ENCODE data around the gene CXCL8. TPM values are rescaled to one million over a fixed set of nuclear protein-coding genes. Genes with fewer than 3 reads are reported as not detected.

The CXCL8 gene
- total RNA-seq, 4 donors from 2014 or later = 1.4 to 3.8 (median 2.7) TPM

DNA sequence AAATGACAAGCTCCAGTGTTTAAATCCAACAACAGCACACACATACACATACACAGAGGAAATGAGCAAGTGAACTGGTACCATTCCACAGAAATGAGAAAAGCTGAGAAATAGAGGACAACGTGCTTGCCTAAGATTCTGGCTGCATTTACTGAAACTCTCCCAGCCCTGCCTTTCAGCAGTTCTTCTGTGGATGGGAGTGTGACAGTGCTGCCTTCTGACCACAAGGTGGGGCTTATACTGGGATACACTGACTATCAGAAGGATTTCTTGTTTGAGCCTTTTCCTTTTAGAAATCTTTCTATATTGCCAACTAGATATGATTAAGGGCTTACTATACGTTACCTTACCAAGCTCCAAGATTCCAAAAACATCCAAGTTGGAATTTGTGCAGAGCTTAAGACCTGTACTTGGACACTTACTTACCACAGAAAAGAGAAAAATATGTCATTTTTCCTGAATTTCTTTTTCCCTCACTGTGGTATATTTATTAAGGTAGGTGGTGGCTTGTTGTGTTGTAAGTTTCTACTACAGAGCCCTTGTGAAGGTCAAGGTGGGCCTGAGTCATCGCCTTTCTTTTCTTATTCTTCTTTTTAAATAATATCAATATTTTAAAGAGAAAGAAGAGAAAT lies 10.7 kb upstream of the CXCL8 start:
- DNase-seq = peak; percentile 65 to 68
- Histone ChIP-seq H3K27me3 (no peaks in the 10 kb centered on the region), H3K4me3 (replicated peaks in 1 of 3) (no peak overlapping the region), H3K27ac (no peak overlapping the region), H3K4me1 (peaks cover 31% of the 10 kb centered on the region in 2 donors), H3K36me3 (no peaks in the 10 kb centered on the region), H3K9me3 (no peaks in the 10 kb centered on the region)
- intact Hi-C loops (cut with DNase I) = no loop called here
- TF ChIP-seq CTCF (IDR thresholded peaks at IDR 0.05) = peak; percentile 55 to 79 (median 69)
- TF ChIP-seq POLR2A (IDR thresholded peaks at IDR 0.05) = no peak
- 49% methylated on average over 3 of the region's 3 CpGs for WGBS, 2 donors

DNA sequence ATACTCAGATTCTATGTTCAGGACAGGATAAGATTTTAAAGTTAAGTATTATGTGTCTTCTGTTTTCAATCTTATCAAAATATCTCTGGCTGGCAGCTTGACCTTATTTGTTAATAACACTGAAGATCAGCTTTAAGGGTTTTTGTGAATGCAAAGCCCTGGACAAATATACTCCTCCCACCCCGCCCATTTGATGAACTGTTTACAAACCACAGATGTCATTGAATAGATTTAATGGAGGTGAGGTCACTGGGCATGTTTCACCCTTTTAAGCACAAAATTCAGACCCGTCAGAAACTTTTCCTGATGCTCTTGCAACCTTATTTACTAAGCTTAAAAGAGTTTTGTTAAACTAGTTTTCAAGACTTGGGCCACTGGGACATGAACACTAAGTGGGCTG lies 10.1 kb upstream of the CXCL8 start:
- intact Hi-C loops (cut with DNase I) = no loop called here
- H3K4me1 ChIP-seq = peaks cover 32 to 36% of the 10 kb centered on the region in 2 donors
- TF ChIP-seq CTCF (IDR thresholded peaks at IDR 0.05) = no peak
- H3K27ac ChIP-seq = no peak overlapping the region
- H3K36me3 ChIP-seq = no peaks in the 10 kb centered on the region
- H3K4me3 ChIP-seq (replicated peaks in 1 of 3) = no peak overlapping the region
- no peaks in the 10 kb centered on the region for H3K27me3 ChIP-seq
- WGBS, 2 donors = 85 to 93% methylated on average over 2 of the region's 2 CpGs
- no peak for DNase-seq
- no peaks in the 10 kb centered on the region for H3K9me3 ChIP-seq

GRCh38 chr4:73730867-73731266 lies 9.5 kb upstream of the CXCL8 start:
- Histone ChIP-seq H3K9me3 (no peaks in the 10 kb centered on the region), H3K36me3 (no peaks in the 10 kb centered on the region), H3K4me1 (peaks cover 26 to 31% of the 10 kb centered on the region in 2 donors), H3K27me3 (no peaks in the 10 kb centered on the region), H3K27ac (no peak overlapping the region), H3K4me3 (replicated peaks in 1 of 3) (no peak overlapping the region)
- 91 to 98% methylated on average over 3 of the region's 3 CpGs for WGBS, 2 donors
- TF ChIP-seq POLR2A (IDR thresholded peaks at IDR 0.05) = no peak
- no peak for TF ChIP-seq CTCF (IDR thresholded peaks at IDR 0.05)
- intact Hi-C loops (cut with DNase I) = no loop called here
- DNase-seq = no peak

GRCh38 chr4:73731968-73732610 lies 8.3 kb upstream of the CXCL8 start:
- intact Hi-C loops (cut with DNase I) = no loop called here
- no peak overlapping the region for H3K4me3 ChIP-seq (replicated peaks in 1 of 3)
- no peaks in the 10 kb centered on the region for H3K27me3 ChIP-seq
- WGBS, 2 donors = 76 to 82% methylated on average over 8 of the region's 8 CpGs
- DNase-seq = no peak
- H3K4me1 ChIP-seq = peaks cover 14 to 23% of the 10 kb centered on the region in 2 donors
- no peak overlapping the region for H3K27ac ChIP-seq
- H3K9me3 ChIP-seq = no peaks in the 10 kb centered on the region
- TF ChIP-seq POLR2A (IDR thresholded peaks at IDR 0.05) (no peak), CTCF (IDR thresholded peaks at IDR 0.05) (no peak)
- H3K36me3 ChIP-seq = no peaks in the 10 kb centered on the region

DNA sequence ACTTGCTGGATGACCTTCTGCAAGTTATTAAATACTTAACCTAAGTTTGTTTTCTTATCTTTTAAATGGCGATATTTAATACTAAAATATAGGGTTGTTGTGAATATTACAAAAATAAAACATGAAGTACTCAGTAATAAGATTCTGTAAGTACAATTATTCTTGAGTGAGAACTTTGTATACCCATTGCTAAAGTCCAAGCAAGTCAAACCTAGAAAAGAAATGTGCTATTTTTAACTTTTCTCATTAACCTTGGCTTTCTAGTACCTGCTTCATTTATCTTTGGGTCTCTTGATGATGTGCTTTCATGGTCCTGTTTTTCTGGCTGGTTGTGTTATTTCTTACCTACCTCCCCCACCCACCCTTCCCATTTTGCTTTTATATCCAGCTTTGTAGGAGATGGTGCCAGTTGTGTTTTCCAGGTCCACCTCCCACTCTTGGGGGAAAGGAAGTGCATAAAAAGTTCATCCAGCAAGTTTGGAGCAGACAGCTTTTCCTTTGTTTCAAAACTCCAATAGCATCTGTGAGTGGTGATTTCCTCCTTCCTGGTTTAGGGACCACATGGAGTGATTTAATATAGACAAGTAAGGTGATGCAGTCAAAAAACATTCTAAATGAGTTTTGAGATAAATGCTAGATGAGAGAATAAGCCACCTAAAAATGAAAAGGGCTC lies 7.5 kb upstream of the CXCL8 start:
- DNase-seq = no peak
- 85 to 88% methylated on average over 1 of the region's 1 CpG for WGBS, 2 donors
- H3K9me3 ChIP-seq = no peaks in the 10 kb centered on the region
- TF ChIP-seq POLR2A (IDR thresholded peaks at IDR 0.05) (no peak), CTCF (IDR thresholded peaks at IDR 0.05) (no peak)
- H3K27ac ChIP-seq = peak overlapping the region in 1 of 3 donors; percentile 6
- H3K27me3 ChIP-seq = no peaks in the 10 kb centered on the region
- no peak overlapping the region for H3K4me3 ChIP-seq (replicated peaks in 1 of 3)
- H3K36me3 ChIP-seq = no peaks in the 10 kb centered on the region
- intact Hi-C loops (cut with DNase I) = no loop called here
- peaks cover 11 to 23% of the 10 kb centered on the region in 2 donors for H3K4me1 ChIP-seq
